GM21825 (cell line): ENCODE results near the gene RHBDD2.
A peak's percentile ranks its signal among the peaks of the same experiment; 100 is the strongest.
"Not testable (repeated sequence)": the region's sequence is repeated elsewhere in the genome, so short reads cannot be mapped to it uniquely, and the experiment has no call there.

ENCODE experiments used
- ATAC-seq: cut with Tn5 transposase; IDR thresholded peaks from one replicate; pipeline ENCODE4 v1.9.1; 2021; ENCODE audit warnings: mild to moderate bottlenecking, moderate library complexity; ENCODE audit not compliant: unreplicated experiment

Gene RHBDD2

DNA sequence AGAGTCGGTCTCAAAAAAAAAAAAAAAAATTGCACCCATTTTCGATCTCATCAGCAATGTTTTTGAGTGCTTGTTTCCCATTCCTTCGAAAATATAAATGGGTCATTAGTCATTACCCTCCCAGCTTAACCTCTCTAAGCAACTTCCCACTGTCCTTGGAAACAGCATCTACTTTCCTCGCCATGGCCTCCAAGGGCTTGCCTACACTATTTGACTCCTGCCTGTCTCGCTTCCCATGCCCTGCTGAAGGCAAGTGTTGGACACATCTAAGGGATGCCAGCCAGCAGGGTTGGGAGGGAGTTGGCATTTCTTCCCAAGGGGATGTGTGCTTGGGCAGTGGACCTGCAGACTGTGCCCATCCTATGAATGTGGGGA lies 12.7 kb upstream of the RHBDD2 start:
- no peak for ATAC-seq

DNA sequence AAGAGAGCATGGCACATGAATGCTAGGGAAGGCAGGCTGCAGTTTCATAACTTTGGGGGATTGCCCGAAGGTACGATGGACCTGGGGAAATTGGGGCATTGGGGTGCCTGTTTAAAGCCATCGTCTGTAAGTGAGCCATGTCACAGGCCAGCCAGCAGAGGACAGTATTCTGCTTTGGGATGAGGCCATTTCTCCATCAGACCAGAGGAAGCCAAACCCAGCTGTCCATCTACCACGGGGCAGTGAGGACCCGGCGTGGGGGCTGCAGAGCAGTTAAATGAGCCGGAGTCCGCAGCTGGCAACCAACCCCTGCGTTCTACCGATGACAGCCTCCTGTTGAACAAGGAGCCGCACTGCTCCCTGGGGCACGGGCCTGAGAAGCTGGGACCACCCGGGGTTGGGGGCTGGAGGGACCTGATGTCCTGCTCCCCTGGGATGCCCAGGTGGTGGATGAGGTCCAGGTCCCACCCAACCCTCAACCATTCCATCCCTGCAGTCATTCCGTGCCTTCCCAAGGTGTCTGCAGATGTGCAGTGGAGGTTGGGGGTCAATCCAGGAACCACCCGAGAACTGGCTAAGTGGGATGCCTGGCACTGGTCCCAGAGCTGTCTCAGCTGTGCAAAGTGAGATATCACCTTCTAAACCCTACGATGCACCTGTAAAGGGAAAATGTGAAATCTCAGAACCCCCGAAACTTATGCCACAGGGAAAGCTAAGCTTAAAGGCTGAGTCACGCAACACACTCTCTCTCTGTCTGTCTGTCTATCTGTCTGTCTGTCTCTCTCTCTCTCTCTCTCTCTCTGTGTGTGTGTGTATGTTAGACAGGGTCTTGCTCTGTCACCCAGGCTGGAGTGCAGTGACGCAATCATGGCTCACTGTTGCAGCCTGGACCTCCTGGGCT lies 12.1 kb upstream of the RHBDD2 start:
- no peak for ATAC-seq

DNA sequence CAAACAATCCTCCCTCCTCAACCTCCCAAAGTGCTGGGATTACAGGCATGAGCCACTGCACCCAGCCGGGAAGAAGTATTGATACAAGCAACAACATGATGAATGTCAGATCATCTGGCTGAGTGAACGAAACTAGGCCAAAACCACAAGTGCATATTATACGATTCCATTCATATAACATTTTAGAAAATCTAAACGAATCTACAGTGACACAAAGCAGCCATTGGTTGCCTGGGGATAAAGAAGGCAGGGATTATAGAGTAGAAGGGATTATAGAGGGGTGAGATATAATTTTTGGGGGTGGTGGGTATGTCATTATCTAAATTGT lies 11.5 kb upstream of the RHBDD2 start:
- ATAC-seq: no peak

DNA sequence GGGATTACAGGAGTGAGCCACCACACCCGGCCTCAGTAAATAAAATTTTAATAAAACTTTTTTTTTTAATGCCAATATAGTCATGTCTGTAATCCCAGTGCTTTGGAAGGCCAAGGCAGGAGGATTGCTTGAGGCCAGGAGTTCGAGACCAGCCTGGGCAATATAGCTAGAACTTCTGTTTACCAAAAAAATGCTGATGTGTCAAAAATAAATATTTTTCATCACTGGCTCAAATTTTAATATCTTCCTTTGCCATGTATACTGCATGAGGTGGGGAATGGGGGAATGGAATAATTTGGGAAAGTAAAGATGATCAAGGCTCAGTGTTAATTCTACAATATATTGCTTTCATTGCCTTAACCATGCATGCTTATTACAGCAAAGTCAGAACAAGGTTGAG lies 10.7 kb upstream of the RHBDD2 start:
- no peak for ATAC-seq

DNA sequence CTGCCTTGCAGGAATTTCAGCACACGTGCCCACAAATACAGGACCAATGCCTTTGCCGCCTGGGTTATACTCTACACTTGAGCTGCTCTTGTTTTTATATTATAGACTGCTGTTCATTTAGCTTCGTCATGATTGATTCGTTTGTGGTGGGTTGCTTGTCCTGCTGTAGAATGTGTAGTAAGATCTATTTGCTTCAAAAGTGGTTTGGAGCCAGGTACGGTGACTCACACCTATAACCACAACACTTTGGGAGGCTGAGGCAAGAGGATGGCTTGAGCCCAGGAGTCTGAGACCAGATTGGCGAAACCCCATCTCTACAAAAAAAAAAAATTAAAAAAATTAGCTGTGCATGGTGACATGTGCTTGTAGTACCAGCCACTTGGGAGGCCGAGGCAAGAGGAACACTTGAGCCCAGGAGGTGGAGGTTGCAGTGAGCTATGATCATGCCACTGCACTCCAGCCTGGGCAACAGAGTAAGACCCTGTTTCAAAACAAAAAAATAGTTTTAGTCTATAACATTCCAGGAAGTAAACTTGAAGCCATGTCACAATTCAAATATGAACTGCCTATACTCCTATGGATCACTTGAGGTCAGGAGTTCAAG lies 9.0 kb upstream of the RHBDD2 start:
- no peak for ATAC-seq

DNA sequence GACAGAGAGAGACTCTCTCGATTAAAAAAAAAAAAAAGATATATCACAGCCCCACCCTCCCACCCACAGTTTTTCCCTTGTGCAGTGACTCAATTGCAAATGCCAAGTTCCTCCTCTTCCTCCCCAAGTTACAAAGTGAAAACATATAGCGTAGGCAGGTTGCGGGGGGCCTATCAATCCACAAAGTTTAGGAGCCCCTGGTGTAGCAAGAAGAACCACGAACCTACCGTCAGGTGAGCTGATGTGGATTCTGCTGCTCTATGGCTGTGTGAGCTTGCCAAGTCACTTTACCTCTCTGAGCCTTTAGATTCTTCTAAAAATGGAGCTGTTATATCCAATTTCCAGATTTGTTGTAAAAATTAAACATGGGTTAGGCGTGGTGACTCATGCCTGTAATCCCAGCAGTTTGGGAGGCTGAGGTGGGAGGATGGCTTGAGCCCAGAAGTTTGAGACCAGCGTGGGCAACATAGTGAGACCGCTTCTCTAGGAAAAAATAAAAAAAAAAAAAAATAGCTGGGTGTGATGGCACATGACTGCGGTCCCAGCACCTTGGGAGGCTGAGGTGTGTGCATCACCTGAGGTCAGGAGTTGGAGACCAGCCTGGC lies 8.2 kb upstream of the RHBDD2 start:
- no peak for ATAC-seq

DNA sequence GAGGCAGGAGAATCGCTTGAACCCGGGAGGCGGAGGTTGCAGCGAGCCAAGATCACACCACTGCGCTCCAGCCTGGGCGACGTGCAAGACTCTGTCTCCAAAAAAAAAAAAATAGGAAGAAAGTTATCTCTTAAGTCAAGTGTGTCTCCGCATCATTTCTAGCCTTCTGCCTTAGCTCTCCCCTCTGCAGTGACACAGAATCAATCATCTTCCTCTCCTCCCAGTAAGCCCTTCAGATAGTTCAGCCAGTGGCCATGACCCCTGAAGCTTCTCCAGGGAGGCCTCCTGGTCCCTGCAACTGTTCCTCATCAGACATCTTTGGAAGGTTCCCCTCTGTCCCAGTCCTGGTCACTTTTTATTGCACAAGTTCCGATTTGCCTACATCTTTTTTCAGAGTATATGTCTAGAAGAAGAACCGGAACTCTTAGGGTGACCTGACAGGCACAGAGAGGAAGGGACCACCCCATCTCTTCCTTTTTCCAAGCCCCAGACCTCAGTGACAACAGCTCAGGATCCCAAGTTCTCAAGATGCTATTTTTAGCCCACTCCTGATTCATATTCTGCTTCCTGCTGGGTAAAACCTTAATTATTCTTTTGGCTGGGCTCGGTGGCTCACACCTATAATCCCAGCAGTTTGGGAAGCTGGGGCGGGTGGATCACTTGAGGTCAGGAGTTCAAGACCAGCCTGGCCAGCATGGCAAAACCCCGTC lies 6.6 kb upstream of the RHBDD2 start:
- no peak for ATAC-seq

DNA sequence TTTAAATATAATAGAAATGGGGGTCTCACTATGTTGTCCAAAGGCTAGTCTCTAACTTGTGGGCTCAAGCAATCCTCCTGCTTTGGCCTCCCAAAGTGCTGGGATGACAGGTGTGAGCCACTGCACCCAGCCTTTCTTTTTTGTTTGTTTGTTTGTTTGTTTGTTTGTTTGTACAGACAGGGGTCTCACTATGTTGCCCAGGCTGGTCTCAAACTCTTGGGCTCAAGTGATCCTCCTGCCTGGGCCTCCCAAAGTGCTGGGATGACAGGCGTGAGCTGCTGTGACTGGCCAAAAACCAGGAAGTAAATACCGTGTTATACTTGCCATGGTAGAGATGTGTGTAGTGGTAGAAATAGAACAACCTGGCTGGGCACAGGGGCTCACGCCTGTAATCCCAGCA lies 4.7 kb upstream of the RHBDD2 start:
- ATAC-seq: not testable (repeated sequence)

DNA sequence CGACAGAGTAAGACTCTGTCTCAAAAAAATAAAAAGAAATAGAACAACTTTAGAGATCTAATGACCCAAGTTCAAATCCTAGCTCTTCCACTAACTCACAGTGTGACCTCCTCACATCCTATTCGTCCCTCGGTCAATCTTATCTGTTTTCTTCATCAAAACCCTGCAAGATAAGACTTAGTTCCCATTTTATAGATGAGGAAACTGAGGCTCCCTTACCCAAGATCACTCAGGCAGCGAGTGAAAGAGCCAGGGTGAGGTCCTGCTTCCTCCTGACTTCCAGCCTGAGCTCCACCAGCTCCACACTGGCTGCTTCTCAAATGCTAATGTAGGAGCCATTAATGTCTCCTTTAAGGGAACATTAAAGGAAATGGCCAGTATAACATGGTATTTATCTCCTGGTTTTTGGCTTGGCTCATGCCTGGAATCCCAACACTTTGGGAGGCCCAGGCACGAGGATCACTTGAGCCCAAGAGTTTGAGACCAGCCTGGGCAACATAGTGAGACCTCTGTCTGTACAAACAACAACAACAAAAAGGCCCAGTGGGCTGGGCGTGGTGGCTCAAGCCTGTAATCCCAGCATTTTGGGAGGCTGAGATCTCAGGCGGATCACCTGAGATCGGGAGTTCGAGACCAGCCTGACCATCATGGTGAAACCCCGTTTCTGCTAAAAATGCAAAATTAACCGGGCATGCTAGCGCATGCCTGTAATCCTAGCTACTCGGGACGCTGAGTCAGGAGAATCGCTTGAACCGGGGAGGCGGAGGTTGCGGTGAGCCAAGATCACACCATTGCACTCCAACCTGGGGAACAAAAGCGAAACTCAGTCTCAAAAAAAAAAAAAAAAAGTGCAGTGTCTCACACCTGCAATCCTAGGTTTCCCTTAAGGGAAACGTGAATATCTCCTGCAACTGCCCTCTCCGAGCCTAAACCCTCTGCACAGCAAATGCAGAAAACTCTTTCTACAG lies 3.4 kb upstream of the RHBDD2 start:
- ATAC-seq: no peak

DNA sequence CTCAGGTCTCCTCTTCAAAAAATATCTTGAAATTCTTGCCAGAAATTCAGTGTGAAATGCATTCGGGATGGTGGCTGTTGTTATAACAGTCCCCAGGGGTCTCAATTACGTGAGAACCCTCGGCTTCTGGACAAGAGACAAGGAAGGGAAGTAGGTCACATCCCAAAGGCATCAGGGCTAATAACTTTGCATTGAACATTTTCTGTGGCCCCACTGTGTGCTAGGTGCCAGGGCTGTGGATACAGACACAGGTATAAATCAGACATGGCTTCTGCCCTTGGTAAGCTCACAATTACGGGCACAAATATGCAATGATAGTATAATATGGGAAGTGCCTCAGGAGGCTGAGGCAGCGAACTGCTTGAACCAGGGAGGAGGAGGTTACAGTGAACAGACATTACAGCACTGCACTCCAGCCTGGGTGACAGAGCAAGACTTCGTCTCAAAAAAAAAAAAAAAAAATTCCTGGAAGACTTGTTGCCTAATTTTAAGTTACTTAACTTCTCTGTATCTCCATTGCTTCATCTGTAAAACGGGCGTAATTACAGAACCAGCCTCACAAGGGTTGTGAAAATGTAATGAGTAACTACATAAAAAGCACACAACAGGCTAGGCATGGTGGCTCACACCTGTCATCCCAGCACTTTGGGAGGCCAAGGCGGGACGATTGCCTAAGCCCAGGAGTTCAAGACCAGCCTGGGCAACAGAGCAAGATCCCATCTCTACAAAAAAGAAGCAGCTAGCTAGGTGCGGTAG lies 2.5 kb upstream of the RHBDD2 start:
- ATAC-seq: no peak

DNA sequence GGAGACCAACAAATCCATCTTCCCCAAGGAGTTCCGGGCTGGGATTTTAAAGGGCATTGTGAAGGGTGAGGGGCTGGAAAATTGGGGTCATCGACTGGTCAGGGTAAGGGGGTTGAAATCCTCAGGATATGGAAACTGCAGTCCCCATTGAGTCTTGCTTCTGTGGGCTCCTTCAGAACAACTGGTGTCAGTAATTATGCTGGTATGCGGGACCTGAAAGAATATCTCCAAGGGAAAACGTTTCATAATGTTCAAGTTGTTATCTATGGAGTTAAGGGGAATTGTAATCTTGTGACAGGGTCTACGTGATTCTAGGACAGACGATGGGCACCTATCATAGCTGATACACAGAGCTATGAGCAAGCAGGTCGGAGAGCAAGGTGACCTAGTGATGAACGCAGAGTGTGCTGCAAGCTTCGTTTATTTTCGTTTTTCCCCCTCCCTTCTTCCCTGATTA lies 494 bp upstream of the RHBDD2 start:
- peak; percentile 33 for ATAC-seq

DNA sequence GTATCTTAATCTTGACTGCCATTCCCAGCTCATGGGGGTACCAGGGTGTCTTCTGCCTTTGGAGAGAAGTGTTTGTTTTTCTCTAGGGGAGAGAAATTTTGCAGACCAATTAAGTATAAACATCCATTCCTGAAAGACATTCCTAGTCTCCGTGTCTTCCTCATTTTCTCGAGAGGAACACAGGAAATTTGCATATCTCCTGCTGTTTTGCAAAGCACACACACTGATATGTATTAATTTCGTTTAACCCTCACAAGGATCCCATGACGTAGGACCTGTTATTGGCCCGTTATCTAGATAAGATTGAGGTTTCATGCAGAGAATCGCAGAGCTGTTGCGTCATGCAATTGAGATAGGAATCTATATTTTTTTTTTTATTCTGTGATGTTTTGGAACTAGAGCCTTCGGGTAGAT lies 944 bp downstream of the RHBDD2 start:
- ATAC-seq: no peak

DNA sequence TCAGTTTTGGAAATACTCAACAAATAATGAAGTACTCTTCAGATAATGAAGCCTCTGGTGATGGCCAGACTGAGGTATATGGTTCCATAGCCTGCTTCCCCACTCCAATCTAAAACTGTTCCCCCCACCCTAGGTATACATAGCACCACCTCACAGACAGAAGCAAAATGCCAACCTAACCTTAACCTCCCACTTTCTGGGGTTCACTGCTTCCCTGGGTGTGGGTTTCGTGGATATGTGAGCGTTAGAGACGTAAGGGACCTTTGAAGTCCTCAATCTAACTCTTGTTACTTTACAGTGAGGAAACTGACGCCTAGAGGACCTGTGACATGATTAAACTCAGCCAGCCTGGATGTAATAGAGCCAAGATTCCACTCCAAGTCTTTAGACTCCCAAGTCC lies 1.4 kb downstream of the RHBDD2 start:
- ATAC-seq: no peak

DNA sequence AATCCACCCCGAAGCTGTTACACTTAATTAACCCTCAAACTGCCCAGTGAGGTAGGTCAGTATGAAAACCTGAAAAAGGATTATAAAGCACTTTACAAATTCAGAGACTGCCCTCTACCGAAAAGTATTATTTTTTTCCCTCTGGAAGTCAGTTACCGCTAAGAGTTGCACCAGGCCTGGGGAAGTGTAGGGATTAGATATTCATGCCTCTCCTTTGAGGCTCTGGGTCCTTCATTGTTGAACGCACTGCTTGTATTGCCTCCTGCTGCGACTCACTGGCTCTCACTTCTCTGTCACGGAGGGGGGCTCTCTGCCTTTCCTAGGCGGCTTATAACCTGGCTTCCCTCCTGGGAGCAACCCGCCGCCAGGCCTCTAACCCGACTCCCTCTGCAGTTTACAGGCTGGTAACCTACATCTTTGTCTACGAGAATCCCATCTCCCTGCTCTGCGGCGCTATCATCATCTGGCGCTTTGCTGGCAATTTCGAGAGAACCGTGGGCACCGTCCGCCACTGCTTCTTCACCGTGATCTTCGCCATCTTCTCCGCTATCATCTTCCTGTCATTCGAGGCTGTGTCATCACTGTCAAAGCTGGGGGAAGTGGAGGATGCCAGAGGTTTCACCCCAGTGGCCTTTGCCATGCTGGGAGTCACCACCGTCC lies 2.7 kb downstream of the RHBDD2 start:
- ATAC-seq: no peak

DNA sequence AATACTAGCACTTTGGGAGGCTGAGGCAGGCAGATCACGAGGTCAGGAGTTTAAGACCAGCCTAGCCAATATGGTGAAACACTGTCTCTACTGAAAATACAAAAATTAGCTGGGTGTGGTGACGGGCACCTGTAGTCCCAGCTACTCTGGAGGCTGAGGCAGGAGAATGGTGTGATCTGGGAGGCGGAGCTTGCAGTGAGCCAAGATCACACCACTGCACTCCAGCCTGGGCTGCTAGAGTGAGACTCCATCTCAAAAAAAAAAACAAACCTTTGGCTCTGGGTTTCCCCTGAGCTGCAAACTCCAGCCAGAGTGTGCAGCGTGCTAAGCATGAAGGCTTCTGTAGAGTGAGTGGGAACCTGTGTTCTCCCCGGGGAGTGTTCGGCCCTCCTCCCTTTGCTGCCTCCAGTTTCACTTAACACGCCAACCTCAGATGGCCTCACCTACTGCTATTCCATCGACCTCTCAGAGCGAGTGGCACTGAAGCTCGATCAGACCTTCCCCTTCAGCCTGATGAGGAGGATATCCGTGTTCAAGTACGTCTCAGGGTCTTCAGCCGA lies 4.5 kb downstream of the RHBDD2 start:
- ATAC-seq: not testable (repeated sequence)

DNA sequence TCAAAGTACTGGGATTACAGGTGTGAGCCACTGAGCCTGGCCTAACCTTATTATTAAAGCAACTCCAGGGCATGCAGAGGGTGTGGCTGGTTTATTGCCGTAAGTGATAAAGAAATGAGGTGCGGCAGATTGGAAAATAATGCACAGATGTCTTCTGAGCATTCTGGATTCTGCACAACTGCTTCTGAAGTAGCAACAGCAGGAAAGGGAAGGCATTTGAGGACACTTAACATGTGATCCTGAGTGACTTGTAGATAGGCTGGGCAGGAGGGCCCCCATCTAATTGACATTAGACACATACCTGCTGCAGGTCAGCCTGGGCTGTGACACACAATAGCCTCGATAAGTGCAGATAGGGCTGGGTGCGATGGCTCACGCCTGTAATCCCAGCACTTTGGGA lies 5.6 kb downstream of the RHBDD2 start:
- ATAC-seq: no peak

DNA sequence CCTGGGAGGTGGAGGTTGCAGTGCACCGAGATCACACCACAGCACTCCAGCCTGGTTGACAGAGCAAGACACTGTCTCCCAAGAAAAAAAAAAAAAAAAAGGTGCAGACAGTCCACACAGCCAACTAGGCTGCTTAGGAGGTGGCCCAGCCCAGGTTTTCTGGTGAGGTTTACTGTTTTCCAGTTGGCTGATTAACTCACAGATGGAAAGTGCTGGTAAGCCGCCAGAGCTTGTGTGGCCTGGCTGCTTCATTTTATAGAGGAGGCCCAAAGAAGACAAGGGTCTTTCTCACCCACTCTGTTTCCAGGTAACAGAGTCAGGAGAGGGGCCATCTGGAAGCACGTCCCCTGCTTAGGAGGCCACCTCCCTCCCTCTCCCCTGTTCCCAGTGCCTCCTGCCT lies 6.2 kb downstream of the RHBDD2 start:
- ATAC-seq: no peak

DNA sequence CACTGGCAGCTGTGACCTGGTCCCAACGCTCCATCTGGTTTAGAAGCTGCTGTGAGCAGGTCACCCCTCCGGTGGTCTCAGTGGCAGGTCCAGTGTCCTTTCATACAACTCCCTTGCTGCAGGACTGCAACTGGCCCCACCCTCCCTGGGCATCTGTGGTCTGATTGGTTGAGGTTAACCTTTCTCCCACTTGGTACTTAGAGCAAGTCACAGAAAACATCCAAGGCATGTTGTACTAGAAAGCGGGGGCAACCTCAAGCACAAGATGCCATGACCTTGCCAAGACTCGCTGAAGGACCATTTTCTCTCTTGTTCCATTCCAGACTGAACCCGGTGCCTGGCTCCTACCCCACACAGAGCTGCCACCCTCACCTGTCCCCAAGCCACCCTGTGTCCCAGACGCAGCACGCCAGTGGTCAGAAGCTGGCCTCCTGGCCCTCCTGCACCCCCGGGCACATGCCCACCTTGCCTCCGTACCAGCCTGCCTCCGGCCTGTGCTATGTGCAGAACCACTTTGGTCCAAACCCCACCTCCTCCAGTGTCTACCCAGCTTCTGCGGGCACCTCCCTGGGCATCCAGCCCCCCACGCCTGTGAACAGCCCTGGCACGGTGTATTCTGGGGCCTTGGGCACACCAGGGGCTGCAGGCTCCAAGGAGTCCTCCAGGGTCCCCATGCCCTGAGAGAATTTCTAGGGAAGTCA lies 9.0 kb downstream of the RHBDD2 start:
- ATAC-seq: no peak
